HG03565 (cell line): Measurements from ENCODE around the gene MARK4.
"Not testable (repeated sequence)": the region's sequence is repeated elsewhere in the genome, so short reads cannot be mapped to it uniquely, and the experiment has no call there.

Source experiments
- ATAC-seq: cut with Tn5 transposase; IDR thresholded peaks from one replicate; pipeline ENCODE4 v1.9.1; 2021; ENCODE audit warnings: mild to moderate bottlenecking, moderate library complexity; ENCODE audit not compliant: unreplicated experiment

MARK4 gene

GRCh38 chr19:45250832-45251451, at the start of gene MARK4:
MARK4 (plus strand) TSS chr19:45251271; CDS start chr19:45251589, 318 bp downstream.
- ATAC-seq, result no peak

GRCh38 chr19:45202637-45203036, 48.4 kb upstream of the MARK4 start:
- ATAC-seq, result no peak

- ATAC-seq, result no peak
Observed at GRCh38 chr19:45205810-45206209, 45.3 kb upstream of the MARK4 start.

- no peak for ATAC-seq
Observed at GRCh38 chr19:45206328-45206727, 44.7 kb upstream of the MARK4 start.

GRCh38 chr19:45211751-45212381, 39.2 kb upstream of the MARK4 start:
- ATAC-seq, result no peak

GRCh38 chr19:45213031-45213430, 38.0 kb upstream of the MARK4 start:
- ATAC-seq, result no peak

GRCh38 chr19:45215391-45216191, 35.5 kb upstream of the MARK4 start:
- no peak for ATAC-seq

- ATAC-seq, result no peak
Observed at GRCh38 chr19:45216667-45217066, 34.4 kb upstream of the MARK4 start.

GRCh38 chr19:45217193-45217956, 33.7 kb upstream of the MARK4 start:
- ATAC-seq, result no peak

GRCh38 chr19:45217957-45218334, 33.1 kb upstream of the MARK4 start:
- ATAC-seq, result no peak

GRCh38 chr19:45218426-45218825, 32.6 kb upstream of the MARK4 start:
- ATAC-seq, result no peak

- ATAC-seq, result no peak
Observed at GRCh38 chr19:45218911-45219743, 31.9 kb upstream of the MARK4 start.

GRCh38 chr19:45222724-45223123, 28.3 kb upstream of the MARK4 start:
- no peak for ATAC-seq

- ATAC-seq, result no peak
Observed at GRCh38 chr19:45223879-45224278, 27.2 kb upstream of the MARK4 start.

GRCh38 chr19:45224645-45225044, 26.4 kb upstream of the MARK4 start:
- no peak for ATAC-seq

GRCh38 chr19:45229056-45229455, 22.0 kb upstream of the MARK4 start:
- ATAC-seq, result not testable (repeated sequence)

GRCh38 chr19:45231891-45232290, 19.2 kb upstream of the MARK4 start:
- no peak for ATAC-seq

- ATAC-seq, result no peak
Observed at GRCh38 chr19:45234089-45234869, 16.8 kb upstream of the MARK4 start.

- no peak for ATAC-seq
Observed at GRCh38 chr19:45235485-45235884, 15.6 kb upstream of the MARK4 start.

- ATAC-seq, result no peak
Observed at GRCh38 chr19:45238556-45238955, 12.5 kb upstream of the MARK4 start.
